Bronchial epithelial cell (primary cell): ENCODE data around the gene NUTM1. TPM values are rescaled to one million over a fixed set of nuclear protein-coding genes. Genes with fewer than 3 reads are reported as not detected.
A peak's percentile ranks its signal among the peaks of the same experiment; 100 is the strongest.

Experiments used
- DNase-seq: peaks from one replicate; pipeline ENCODE4 v3.0.0-alpha.2; 2010; ENCODE audit warnings: low read depth
- FAIRE-seq: peaks from 2 replicates; lab custom pipeline; 2011; peaks lifted over from hg19 to GRCh38; lab: Jason Lieb, UNC
- H3K27me3 ChIP-seq: 2 replicates; pipeline ENCODE4 v1.5.1; 2011; ENCODE audit warnings: low read length; ENCODE audit not compliant: control insufficient read depth, insufficient read depth
- H3K36me3 ChIP-seq: 2 replicates; pipeline ENCODE4 v1.5.1; 2011; ENCODE audit warnings: low read length; ENCODE audit not compliant: control insufficient read depth, insufficient read depth
- H3K4me3 ChIP-seq: 2 replicates; pipeline ENCODE4 v1.5.1; 2011; ENCODE audit warnings: mild to moderate bottlenecking, low read depth, low read length, control low read depth
- CTCF ChIP-seq: IDR thresholded peaks from 2 replicates; pipeline ENCODE4 v1.5.1; 2011; ENCODE audit warnings: mild to moderate bottlenecking, moderate library complexity, low read length, control low read depth, inconsistent platforms; ENCODE audit not compliant: insufficient read depth, severe bottlenecking
- total RNA-seq: library from RNA; depleted of rRNA; stranded (reverse); fragments of >200 nt; gene quantifications from 2 replicates; pipeline ENCODE4 v1.2.1, GENCODE V29; 2014

Gene NUTM1
- total RNA-seq, 1 donor from 2014 or later: not detected

- H3K36me3 ChIP-seq: peaks cover 2% of the 10 kb centered on the region
- FAIRE-seq (no peak), DNase-seq (peak; percentile 63)
- no peaks in the 10 kb centered on the region for H3K27me3 ChIP-seq
- H3K4me3 ChIP-seq: no peak overlapping the region
- TF ChIP-seq CTCF: no peak
Observed at GRCh38 chr15:34335176-34336032, 7.7 kb upstream of the NUTM1 start.

- no peak for DNase-seq
- Histone ChIP-seq H3K4me3 (no peak overlapping the region), H3K27me3 (no peaks in the 10 kb centered on the region), H3K36me3 (peaks cover 2% of the 10 kb centered on the region)
- no peak for FAIRE-seq
- no peak for TF ChIP-seq CTCF
Observed at GRCh38 chr15:34336231-34336990, 6.7 kb upstream of the NUTM1 start.

GRCh38 chr15:34336991-34337556 lies 6.0 kb upstream of the NUTM1 start:
- Histone ChIP-seq H3K4me3 (peak overlapping the region; percentile 69), H3K36me3 (peaks cover 4% of the 10 kb centered on the region), H3K27me3 (no peaks in the 10 kb centered on the region)
- FAIRE-seq: no peak
- DNase-seq: no peak
- TF ChIP-seq CTCF: no peak

GRCh38 chr15:34337557-34338306 lies 5.4 kb upstream of the NUTM1 start, which contains the start of gene SLC12A6:
TSS of gene SLC12A6 (minus strand) at chr15:34337781. CDS start at chr15:34336680, 1,101 bp downstream.
- DNase-seq (peak; percentile 82), FAIRE-seq (no peak)
- H3K4me3 ChIP-seq: peak within 1 kb of the TSS; percentile 69

More at GRCh38 chr15:34337557-34338306, 5.4 kb upstream of the NUTM1 start, which contains the start of gene SLC12A6:
- H3K36me3 ChIP-seq: peaks cover 4% of the 10 kb centered on the region
- no peaks in the 10 kb centered on the region for H3K27me3 ChIP-seq
- no peak for TF ChIP-seq CTCF
